Measurements from ENCODE around the gene CRYGD.
"Not testable (repeated sequence)": the region's sequence is repeated elsewhere in the genome, so short reads cannot be mapped to it uniquely, and the experiment has no call there.

CRYGD gene

DNA sequence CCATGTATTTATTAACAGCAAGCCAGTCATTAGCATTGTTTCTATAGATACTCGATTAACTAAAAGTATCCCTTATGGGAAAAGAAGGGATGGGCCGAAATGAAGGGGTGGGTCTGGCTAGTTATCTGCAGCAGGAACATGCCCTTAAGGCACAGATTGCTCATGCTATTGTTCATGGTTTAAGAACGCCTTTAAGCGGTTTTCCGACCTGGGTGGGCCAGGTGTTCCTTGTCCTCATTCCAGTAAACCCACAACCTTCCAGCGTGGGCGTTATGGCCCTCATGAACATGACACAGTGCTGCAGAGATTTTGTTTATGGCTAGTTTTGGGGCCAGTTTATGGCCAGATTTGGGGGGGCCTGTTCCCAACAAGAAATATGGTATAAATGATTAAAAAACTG, 14.0 kb upstream of the CRYGD start:
- not testable (repeated sequence) for H3K4me1 Mint-ChIP-seq, H3K4me3 Mint-ChIP-seq, H3K27ac Mint-ChIP-seq, H3K9me3 Mint-ChIP-seq, H3K36me3 Mint-ChIP-seq, H3K27me3 Mint-ChIP-seq

DNA sequence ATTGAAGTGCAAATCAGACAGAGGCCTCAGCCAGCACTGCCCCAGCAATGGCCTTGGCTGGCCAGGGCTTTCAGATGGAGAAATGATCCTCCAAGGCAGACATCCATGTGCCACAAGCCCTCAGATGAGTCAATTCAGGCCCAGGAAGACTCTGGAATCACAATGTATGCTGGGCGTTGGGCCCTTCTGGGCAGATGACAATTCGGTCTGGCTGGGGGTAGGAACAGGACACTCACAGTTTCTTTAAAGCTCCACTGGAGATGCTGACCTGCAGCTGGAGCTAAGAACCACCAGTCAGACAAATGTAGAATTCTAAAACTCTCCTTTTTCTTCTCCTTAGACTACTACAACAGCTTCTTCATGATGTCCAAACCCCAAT, 12.4 kb upstream of the CRYGD start:
- Mint-ChIP-seq H3K27ac (no peak overlapping the region), H3K4me1 (peaks cover 7% of the 10 kb centered on the region), H3K27me3 (no peaks in the 10 kb centered on the region), H3K4me3 (no peak overlapping the region), H3K36me3 (no peaks in the 10 kb centered on the region), H3K9me3 (no peaks in the 10 kb centered on the region)

DNA sequence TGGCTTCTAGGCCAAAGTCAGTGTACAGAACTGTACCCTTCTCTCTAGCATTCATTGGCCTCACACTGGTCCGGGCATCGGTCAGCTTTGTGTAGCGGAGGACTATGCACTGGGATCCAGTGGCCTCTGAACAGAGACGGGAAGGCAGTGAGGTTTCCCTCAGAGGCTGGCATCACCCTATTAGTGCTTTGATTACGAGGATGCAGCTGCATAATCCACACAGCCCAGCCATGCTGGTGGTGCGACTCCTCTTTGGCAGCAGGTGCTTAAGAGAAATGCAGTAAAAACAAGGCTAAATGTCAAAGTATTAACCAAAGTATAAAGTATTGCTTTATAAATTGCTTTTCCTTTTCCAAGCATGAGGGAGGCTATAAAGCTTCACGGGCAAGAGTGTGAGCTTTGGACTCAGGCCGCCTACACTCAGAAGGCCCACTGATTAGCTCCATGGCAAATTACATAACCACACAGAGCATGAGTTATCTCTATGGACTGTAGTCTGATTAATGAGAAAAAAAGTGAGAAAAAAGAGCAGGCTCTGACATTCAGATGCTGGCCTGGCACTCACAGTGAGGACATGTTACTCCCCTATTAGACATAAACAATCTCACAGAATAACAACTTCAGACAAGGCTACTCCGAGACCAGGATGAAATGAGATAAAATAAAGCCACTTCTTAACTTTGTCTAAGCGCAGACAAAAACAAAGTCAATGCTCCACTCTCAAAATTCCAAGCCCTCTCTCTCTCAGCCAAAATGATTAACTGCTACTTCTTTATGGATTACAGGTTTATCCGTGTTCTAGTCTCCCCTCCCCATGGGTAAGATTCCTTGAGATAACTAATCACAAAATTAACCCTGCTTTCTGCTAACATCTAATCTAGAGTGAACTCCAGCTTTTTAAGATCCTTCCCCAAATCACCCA, 11.7 kb upstream of the CRYGD start:
- Mint-ChIP-seq H3K4me1 (peaks cover 7% of the 10 kb centered on the region), H3K9me3 (no peaks in the 10 kb centered on the region), H3K4me3 (no peak overlapping the region), H3K27me3 (no peaks in the 10 kb centered on the region), H3K27ac (no peak overlapping the region), H3K36me3 (no peaks in the 10 kb centered on the region)

DNA sequence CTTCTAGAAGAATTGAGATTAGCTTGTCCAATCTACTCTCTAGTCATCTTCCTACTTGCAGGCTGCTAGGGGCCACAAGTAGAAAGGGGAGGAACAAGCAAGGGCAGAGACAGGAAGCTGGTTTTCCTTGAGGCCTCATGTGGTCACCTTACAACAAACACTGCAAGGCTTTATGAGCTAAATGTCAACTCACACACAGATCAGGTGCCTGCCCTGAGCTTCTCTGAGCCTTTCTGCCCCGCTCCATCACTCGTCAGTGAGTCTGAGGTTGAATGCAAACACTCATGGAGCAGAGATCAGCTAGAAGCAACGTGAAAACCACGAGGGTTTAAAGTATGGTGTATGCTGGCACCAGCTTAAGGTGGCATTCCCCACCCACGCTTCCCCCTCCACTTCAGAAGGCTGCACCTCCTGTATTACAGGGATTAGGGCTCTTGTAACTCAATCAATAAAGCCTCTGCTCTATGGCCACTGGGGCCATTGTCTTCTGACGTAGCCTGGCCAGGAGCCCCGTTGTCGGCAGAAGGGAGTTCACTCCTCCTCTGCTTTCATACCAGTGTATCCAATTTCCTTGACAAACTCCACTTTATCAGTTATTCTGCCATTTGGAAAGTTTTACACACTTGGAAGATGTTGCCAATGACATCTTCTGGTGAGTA, 10.7 kb upstream of the CRYGD start:
- Mint-ChIP-seq H3K9me3 (no peaks in the 10 kb centered on the region), H3K27ac (no peak overlapping the region), H3K4me1 (peaks cover 7% of the 10 kb centered on the region), H3K4me3 (no peak overlapping the region), H3K36me3 (no peaks in the 10 kb centered on the region), H3K27me3 (no peaks in the 10 kb centered on the region)

DNA sequence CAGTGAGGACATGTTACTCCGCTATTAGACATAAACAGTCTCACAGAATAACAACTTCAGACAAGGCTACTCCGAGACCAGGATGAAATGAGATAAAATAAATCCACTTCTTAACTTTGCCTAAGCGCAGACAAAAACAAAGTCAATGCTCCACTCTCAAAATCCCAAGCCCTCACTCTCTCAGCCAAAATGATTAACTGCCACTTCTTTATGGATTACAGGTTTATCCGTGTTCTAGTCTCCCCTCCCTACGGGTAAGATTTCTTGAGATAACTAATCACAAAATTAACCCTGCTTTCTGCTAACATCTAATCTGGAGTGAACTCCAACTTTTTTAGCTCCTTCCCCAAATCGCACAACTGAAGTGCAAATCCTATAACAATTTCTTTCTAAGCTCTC, 6.4 kb upstream of the CRYGD start:
- Mint-ChIP-seq H3K27ac (no peak overlapping the region), H3K36me3 (no peaks in the 10 kb centered on the region), H3K27me3 (peaks cover 8% of the 10 kb centered on the region), H3K4me3 (no peak overlapping the region), H3K4me1 (peaks cover 7% of the 10 kb centered on the region), H3K9me3 (peaks cover 4% of the 10 kb centered on the region)

DNA sequence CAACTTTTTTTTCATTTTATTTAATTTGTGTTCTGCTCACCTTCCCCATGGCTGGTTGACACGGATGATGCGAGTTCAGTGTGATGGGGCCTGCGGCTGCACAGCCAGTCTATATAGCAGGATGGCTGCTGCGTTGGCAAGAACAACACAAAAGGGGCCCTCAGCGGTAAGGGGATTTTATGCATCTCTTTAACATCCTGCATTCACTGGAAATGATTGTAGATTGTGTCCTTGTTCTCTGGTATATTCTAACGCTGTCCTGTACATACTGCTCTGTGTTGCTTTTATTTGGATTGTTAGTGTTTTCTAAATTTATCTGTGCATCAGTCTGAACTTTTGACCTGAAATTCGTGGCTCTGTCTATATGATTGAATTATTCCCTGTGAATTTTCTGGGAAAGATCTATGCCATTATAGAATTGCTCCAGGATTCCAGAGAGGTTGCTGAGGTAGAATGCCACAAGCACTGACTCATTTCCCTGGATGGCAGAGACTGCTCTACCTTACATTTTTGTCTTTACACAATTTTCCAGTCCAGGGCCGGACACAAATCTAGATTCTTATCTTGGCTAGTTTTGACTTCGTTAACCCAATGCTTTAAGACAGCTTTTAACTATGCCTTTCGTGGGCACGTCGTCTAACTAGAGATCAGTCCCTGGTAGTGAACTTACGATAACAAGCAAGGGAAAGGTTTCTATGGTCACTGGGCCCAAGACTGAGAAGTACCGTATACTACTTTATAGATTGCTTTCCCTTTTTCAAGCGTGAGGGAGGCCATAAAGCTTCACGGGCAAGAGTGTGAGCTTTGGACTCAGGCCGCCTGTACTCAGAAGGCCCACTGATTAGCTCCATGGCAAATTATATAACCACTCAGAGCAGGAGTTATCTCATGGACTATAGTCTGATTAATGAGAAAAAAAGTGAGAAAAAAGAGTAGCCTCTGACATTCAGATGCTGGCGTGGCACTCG, 5.7 kb upstream of the CRYGD start, which contains the start of gene CRYGC:
TSS of gene CRYGC (minus strand) at position 85 of the 968 bp plus-strand sequence. CDS start at position 49, 36 bp downstream.
- H3K27ac Mint-ChIP-seq = no peak within 1 kb of the TSS
- peaks cover 15% of the 10 kb centered on the region for H3K27me3 Mint-ChIP-seq
- H3K36me3 Mint-ChIP-seq = no peaks in the 10 kb centered on the region
- peaks cover 4% of the 10 kb centered on the region for H3K9me3 Mint-ChIP-seq
- H3K4me1 Mint-ChIP-seq = peaks cover 3% of the 10 kb centered on the region
- no peak within 1 kb of the TSS for H3K4me3 Mint-ChIP-seq

DNA sequence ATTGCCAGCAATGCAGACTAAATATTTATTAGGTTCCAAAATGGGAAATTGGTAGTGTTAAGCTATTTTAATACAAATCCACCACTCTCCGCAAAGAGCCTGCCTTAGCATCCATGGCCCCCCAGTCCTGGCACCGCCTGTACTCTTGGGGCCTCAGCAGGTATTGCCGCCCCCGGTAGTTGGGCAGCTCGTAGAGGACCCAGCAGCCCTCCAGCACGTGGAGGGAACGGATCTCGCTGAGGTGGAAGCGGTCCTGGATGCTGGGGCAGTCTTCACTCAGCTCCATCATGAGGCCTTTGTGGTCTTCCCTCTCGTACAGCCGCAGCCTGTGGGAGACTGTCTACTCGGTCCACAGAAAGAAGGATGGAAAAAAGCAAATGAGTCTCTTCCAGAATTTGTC, 3.8 kb upstream of the CRYGD start:
- Mint-ChIP-seq H3K27ac (no peak overlapping the region), H3K4me3 (no peak overlapping the region), H3K9me3 (peaks cover 4% of the 10 kb centered on the region), H3K27me3 (peaks cover 25% of the 10 kb centered on the region), H3K4me1 (peaks cover 10% of the 10 kb centered on the region), H3K36me3 (no peaks in the 10 kb centered on the region)

DNA sequence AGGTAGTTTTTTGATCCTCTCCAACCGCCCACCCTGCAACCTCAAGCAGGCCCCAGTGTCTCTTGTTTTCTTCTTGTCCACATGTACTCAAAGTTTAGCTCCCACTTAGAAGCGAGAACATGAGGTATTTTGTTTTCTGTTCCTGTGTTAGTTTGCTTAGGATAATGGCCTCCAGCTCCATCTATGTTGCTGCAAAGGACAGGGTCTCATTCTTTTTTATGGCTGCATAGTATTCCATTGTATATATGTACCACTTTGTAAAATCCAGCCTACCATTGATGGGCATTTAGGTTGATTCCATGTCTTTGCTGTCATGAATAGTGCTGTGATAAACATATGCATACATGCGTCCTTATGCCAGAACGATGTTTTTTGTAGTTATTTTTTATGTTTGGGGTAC, 2.8 kb upstream of the CRYGD start:
- Mint-ChIP-seq H3K36me3 (no peaks in the 10 kb centered on the region), H3K27ac (no peak overlapping the region), H3K9me3 (peaks cover 4% of the 10 kb centered on the region), H3K27me3 (peaks cover 25% of the 10 kb centered on the region), H3K4me3 (no peak overlapping the region), H3K4me1 (peaks cover 10% of the 10 kb centered on the region)

DNA sequence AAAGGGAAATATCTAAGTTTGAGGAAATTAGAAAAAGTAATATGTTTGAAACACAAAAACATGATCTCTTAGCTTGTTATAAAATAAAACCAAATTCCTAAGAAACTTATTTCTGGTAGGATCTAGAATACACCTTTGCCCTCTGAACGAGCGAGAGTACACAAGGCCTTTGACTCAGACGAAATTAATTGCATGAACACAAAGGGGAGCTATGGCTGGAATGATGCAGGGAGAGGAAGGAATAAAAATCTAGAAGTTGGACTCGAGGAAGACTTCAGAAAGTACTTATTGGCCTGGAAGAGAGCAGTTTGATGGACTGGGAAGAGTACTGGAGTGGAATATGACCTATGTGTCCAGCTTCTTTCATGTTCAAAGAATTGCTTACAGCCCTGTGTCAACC, 927 bp upstream of the CRYGD start:
- H3K27ac Mint-ChIP-seq = no peak overlapping the region
- peaks cover 10% of the 10 kb centered on the region for H3K4me1 Mint-ChIP-seq
- no peak overlapping the region for H3K4me3 Mint-ChIP-seq
- no peaks in the 10 kb centered on the region for H3K36me3 Mint-ChIP-seq
- H3K9me3 Mint-ChIP-seq = peaks cover 4% of the 10 kb centered on the region
- peaks cover 27% of the 10 kb centered on the region for H3K27me3 Mint-ChIP-seq

DNA sequence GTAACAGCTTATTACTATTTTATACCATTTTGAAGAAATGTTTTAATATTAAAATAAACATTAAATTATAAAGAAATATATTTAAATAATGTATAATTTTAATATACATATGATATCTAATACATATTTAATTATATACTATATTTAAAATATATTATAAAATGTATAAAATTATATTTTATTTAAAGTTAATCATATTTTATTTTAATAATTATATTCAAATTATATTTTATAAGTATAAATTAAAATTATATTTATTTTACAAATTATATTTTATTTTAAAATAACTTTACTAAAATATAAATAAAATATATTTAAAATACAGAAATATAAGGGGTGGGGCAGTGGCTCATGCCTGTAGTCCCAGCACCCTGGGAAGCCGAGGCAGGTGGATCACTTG, 2.1 kb downstream of the CRYGD start:
- H3K4me3 Mint-ChIP-seq = no peak overlapping the region
- no peaks in the 10 kb centered on the region for H3K36me3 Mint-ChIP-seq
- peaks cover 10% of the 10 kb centered on the region for H3K4me1 Mint-ChIP-seq
- H3K27me3 Mint-ChIP-seq = peaks cover 24% of the 10 kb centered on the region
- H3K27ac Mint-ChIP-seq = no peak overlapping the region
- H3K9me3 Mint-ChIP-seq = peaks cover 3% of the 10 kb centered on the region

DNA sequence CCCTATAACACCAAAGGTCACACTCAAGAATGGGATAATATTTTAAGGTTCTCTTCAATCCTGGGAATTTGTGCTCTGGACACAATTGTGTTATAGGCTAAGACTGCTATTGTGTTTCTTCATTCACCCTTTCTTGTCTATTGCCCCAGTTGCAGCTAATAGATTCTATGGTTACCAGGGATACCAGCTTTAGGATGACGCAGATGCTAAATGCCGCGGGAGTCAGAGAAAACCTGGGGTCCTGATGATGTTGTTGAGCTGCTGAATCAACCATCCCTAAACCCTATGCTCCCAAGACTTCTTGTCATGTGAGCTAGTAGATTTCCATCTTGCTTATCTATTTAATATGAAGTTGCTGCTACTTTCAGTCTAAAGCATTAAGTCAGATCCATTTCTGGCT, 5.4 kb downstream of the CRYGD start:
- Mint-ChIP-seq H3K4me3 (no peak overlapping the region), H3K9me3 (no peaks in the 10 kb centered on the region), H3K27me3 (peaks cover 5% of the 10 kb centered on the region), H3K36me3 (no peaks in the 10 kb centered on the region), H3K27ac (no peak overlapping the region), H3K4me1 (peaks cover 4% of the 10 kb centered on the region)

DNA sequence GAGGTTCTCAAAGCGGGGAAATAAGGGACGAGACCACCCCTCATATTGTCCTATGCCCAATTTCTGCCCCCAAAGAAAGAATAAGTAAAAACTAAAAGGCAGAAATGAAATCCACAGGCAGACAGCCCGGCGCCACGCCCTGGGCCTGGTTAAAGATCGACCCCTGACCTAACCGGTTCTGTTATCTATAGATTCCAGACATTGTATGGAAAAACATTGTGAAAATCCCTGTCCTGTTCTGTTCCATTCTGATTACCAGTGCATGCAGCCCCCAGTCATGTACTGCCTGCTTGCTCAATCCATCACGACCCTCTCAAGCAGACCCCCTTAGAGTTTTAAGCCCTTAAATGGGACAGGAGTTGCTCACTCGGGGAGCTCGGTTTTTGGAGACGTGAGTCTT, 6.9 kb downstream of the CRYGD start:
- H3K27me3 Mint-ChIP-seq, H3K4me1 Mint-ChIP-seq, H3K9me3 Mint-ChIP-seq, H3K4me3 Mint-ChIP-seq, H3K36me3 Mint-ChIP-seq: not testable (repeated sequence)
- H3K27ac Mint-ChIP-seq = peak overlapping the region; percentile 24

DNA sequence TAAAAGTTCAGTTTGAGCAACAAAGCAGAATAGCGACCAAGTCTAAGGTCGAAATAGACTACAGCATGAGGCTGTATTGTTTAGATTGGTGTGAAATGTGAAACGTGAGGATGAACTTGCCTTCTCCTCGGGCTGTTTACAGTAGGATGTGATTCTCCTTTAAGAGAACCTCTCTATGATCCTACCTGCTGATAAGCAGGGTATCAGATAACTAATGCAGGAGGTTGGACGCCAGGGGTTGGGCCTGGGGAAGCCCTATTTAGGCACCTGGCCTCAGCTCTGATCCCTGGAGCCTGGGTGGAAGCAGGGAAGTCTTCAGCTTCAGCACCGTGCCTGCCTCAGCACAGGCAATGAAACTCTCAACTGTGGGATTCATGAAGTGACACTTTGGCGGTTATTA, 11.4 kb downstream of the CRYGD start:
- Mint-ChIP-seq H3K4me3 (no peak overlapping the region), H3K4me1 (no peaks in the 10 kb centered on the region), H3K36me3 (no peaks in the 10 kb centered on the region), H3K27me3 (no peaks in the 10 kb centered on the region), H3K27ac (no peak overlapping the region), H3K9me3 (no peaks in the 10 kb centered on the region)

DNA sequence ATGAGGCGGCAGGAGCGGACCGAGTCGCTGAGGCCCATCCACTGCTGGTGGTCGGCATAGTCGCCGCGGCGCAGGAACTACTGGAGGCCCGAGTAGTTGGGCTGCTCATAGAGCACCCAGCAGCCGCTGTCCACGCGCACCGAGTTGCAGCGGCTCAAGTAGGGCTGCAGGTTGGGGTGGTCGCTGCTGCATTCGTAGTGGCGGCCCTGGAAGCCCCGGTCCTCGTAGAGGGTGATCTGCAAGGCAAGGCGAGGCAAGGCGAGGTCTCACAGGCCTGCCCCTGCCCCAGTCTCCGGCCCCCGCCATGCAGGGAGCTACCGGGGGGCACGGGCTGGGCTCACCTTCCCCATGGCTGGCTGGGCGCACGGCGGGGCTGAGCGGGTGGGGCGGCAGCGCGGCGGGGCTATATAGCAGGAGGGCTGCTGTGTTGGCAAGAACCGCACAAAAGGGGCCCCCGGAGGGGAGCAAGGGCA, 12.0 kb downstream of the CRYGD start:
- H3K4me3 Mint-ChIP-seq, H3K36me3 Mint-ChIP-seq, H3K4me1 Mint-ChIP-seq, H3K27ac Mint-ChIP-seq, H3K9me3 Mint-ChIP-seq, H3K27me3 Mint-ChIP-seq: not testable (repeated sequence)

DNA sequence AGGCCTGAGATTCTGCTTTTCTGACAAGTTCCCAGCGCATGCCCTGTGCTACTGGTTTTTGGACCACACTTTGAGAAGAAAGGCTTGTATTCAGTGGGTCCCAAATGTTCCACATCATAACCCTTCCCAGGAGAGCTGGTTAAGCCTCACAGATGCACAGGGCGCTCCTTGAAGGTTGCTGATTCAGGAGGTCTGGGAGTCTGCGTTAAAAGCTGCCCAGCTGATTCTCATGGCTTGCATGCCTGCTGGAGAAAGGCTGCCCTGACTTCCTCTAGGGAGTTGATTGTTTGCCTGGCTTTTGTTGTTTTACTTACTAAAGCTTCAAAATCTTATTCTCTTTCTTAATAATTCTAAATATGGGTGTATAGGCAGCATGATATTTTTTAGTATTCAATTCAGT, 20.7 kb downstream of the CRYGD start:
- Mint-ChIP-seq H3K4me1 (peaks cover 35% of the 10 kb centered on the region), H3K4me3 (no peak overlapping the region), H3K9me3 (no peaks in the 10 kb centered on the region), H3K27me3 (no peaks in the 10 kb centered on the region), H3K36me3 (no peaks in the 10 kb centered on the region), H3K27ac (no peak overlapping the region)

Data from activated naive CD4-positive, alpha-beta T cell treated with anti-CD3 and anti-CD28 coated beads, Interleukin-2, amount 50 U/mL, for 24 hours (primary cell).